AG09319 (cell line): ENCODE measurements around the gene MPV17L2.

Experiments
- DNase-seq: peaks from one replicate; pipeline ENCODE4 v3.0.0-alpha.2; 2010; ENCODE audit warnings: low read depth; ENCODE audit errors: extremely low read depth
- TF ChIP-seq, protein P1 (sequence below): IDR thresholded peaks from 2 replicates; pipeline ENCODE4 v1.5.1; 2011; ENCODE audit warnings: low read depth, mild to moderate bottlenecking, inconsistent platforms, low read length, moderate library complexity

Gene MPV17L2

GRCh38 chr19:18231775-18232174 is 38.8 kb downstream of the MPV17L2 start:
- DNase-seq = no peak
- TF ChIP-seq, protein P1, sequence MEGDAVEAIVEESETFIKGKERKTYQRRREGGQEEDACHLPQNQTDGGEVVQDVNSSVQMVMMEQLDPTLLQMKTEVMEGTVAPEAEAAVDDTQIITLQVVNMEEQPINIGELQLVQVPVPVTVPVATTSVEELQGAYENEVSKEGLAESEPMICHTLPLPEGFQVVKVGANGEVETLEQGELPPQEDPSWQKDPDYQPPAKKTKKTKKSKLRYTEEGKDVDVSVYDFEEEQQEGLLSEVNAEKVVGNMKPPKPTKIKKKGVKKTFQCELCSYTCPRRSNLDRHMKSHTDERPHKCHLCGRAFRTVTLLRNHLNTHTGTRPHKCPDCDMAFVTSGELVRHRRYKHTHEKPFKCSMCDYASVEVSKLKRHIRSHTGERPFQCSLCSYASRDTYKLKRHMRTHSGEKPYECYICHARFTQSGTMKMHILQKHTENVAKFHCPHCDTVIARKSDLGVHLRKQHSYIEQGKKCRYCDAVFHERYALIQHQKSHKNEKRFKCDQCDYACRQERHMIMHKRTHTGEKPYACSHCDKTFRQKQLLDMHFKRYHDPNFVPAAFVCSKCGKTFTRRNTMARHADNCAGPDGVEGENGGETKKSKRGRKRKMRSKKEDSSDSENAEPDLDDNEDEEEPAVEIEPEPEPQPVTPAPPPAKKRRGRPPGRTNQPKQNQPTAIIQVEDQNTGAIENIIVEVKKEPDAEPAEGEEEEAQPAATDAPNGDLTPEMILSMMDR = no peak

DNA sequence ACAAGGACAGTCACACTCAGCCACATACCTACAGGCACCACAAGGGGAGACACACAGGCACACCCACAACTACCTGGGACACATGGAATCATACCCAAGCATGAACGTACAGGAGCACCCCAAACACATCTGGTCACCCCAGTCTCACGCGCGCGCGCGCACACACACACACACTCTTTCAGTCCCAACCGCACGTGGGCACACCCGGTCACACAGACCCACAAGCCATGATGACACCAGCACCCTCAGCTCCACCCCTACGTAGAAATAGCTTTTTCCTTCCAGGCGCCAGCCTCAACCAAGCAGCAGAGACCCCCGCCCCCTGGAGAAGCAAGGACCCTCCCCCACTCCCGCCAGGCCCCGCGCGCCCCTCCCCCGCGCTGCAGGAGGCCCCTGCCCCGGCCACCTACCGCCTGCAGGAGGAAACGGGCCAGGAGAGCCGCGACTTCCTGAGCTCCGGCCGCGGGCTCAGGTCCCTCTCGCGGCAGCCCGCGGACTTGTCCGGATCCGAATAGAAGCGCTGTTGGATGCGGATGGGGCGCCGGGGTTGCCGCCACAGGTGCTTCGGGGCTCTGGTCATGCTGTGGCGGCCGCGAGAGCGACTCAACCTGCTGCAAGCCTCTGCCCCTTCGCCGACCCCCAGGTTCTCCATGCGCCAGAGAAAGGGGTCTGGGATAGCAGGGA is 39.7 kb downstream of the MPV17L2 start:
- TF ChIP-seq, protein P1 = no peak
- DNase-seq = no peak

DNA sequence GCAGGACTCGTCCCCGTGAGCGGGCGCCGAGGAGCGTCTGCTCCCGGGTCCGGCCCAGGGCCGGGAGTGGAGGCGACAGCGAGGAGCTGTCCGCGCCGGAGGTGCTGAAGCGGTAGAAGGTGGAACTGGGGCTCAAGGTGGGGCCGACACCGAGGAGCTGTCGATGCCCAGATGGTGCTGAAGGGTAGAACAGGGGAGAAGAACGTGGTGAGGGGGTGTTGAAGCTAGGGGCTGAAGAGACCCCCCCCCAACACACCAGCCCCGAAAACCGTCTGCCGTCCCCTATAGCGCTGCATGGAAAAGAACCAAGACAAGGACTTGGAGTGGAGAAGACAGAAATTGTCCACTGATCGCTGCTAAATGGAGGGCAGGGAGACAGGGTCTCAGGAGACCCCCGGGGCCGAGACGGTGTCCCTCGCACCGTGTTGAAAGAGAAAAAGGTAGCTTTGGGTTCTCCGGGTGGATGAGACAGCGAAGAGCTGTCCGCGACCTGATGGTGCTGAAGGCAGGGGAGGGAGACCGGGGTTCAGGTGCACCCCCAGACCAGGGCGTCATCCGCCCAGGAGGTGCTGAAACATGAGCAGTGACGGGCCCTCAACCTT is 40.3 kb downstream of the MPV17L2 start:
- TF ChIP-seq, protein P1 = no peak
- no peak for DNase-seq

DNA sequence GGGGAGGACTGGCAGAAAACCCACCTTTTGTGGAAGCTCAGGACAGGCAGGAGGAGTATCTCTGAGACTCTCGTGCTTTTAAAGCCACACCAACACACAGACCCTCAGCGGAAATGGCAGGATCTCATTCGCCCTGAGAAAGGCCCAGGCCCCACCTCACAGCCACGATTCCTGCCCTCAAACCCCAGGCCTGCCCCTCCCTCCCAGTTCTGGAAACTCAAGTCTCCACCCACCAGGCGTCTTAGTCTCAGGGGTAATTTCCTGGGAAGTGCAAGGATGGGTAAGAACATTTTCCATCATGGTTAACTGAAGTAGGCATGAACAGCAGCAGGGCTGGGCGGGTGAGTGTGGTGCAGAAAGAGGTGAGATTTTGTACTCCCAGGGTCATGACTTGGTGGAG is 41.2 kb downstream of the MPV17L2 start:
- TF ChIP-seq, protein P1 = no peak
- DNase-seq = no peak

DNA sequence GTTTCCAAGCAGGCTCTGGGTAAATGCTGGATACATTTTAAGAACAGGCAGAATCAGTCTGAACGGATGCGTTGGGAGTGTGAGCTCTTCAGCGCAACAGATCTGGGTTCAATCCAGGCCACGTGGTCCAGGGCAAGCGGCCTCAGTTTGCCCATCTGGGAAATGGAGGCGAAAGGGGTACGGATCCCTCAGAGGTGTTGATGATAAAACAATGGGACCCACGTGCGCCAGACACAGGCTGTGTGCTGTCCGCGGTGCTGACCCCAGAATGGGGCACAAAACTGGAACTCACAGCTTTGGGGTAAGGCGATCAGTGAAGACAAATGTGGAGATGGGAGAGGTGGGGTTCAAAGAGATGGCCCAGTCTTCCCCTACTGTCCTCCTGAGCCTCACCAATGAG is 46.3 kb downstream of the MPV17L2 start:
- TF ChIP-seq, protein P1 = no peak
- no peak for DNase-seq

DNA sequence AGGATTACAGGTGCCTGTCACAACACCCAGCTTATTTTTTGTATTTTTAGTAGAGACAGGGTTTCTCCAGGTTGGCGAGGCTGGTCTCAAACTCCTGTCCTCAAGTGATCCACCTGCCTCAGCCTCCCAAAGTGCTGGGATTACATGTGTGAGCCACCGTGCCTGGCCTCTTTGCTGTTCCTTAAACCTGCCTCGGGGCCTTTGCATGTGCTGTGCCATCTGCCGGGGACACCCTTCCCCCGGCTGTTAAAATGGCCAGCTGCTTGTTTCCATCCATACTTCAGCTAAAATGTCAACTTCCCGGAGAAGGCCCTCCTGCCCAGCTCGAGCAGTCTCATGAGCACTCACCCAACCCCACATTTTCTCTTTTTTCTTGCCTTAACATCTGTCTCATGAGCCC is 52.3 kb downstream of the MPV17L2 start:
- TF ChIP-seq, protein P1 = no peak
- DNase-seq = no peak
